PFSK-1 (cell line): ENCODE measurements around the gene HOXD11.

Experiments used
- FOXP2 ChIP-seq: optimal IDR thresholded peaks from 2 replicates; pipeline ENCODE3; 2011; ENCODE audit warnings: borderline replicate concordance, control low read depth, inconsistent platforms; ENCODE audit not compliant: insufficient read depth; ENCODE audit errors: extremely low read length, extremely low read depth
- POLR2AphosphoS5 ChIP-seq: IDR thresholded peaks from 2 replicates; pipeline ENCODE4 v1.6.1; 2012; ENCODE audit warnings: low read depth, mild to moderate bottlenecking, control low read depth, low read length, moderate library complexity
- REST ChIP-seq, 2 experiments: IDR thresholded peaks; 2 replicates each; pipeline versions ENCODE4 v1.6.1 to v1.8.0; 2011 to 2012; ENCODE audit warnings: low read depth in 2 of 2, low read length in 2 of 2, control low read depth in 1 of 2, inconsistent platforms in 1 of 2, mild to moderate bottlenecking in 1 of 2, moderate library complexity in 1 of 2; ENCODE audit not compliant: insufficient read depth in 1 of 2
- SIN3A ChIP-seq: IDR thresholded peaks from 2 replicates; pipeline ENCODE4 v1.6.1; 2012; ENCODE audit warnings: mild to moderate bottlenecking, low read length, moderate library complexity, borderline replicate concordance; ENCODE audit not compliant: insufficient read depth
- TAF1 ChIP-seq: IDR thresholded peaks from 2 replicates; pipeline ENCODE4 v1.6.1; 2012; ENCODE audit warnings: low read length, control low read depth, borderline replicate concordance; ENCODE audit not compliant: insufficient read depth

HOXD11 gene

GRCh38 chr2:176148751-176149421 lies 41.8 kb downstream of the HOXD11 start:
- TF ChIP-seq POLR2AphosphoS5 (no peak), TAF1 (no peak), SIN3A (no peak), FOXP2 (no peak), REST (IDR thresholded peaks at IDR 0.05; ENCODE audit: insufficient read depth in 1 of 2, low read depth in 2 of 2, low read length in 2 of 2) (no peak)

- TF ChIP-seq POLR2AphosphoS5 = no peak
- TF ChIP-seq REST (IDR thresholded peaks at IDR 0.05; ENCODE audit: insufficient read depth in 1 of 2, low read depth in 2 of 2, low read length in 2 of 2) = no peak
- TF ChIP-seq FOXP2 = no peak
- TF ChIP-seq SIN3A = no peak
- no peak for TF ChIP-seq TAF1
Measured at GRCh38 chr2:176149481-176149938, 42.4 kb downstream of the HOXD11 start.

GRCh38 chr2:176149939-176150583 lies 43.0 kb downstream of the HOXD11 start:
- TF ChIP-seq POLR2AphosphoS5 = no peak
- TF ChIP-seq FOXP2 = no peak
- no peak for TF ChIP-seq TAF1
- TF ChIP-seq REST (IDR thresholded peaks at IDR 0.05; ENCODE audit: insufficient read depth in 1 of 2, low read depth in 2 of 2, low read length in 2 of 2) = no peak
- no peak for TF ChIP-seq SIN3A

- no peak for TF ChIP-seq FOXP2
- TF ChIP-seq REST (IDR thresholded peaks at IDR 0.05; ENCODE audit: insufficient read depth in 1 of 2, low read depth in 2 of 2, low read length in 2 of 2) = no peak
- TF ChIP-seq TAF1 = no peak
- TF ChIP-seq POLR2AphosphoS5 = no peak
- TF ChIP-seq SIN3A = no peak
Measured at GRCh38 chr2:176150584-176151441, 43.7 kb downstream of the HOXD11 start.
